ENCODE data around the gene CUL1.

CUL1 gene

GRCh38 chr7:148735967-148736366 lies 37.3 kb downstream of the CUL1 start:
- DNase-seq (ENCODE audit: insufficient read length, low spot score): no peak
- TF ChIP-seq POLR2A (IDR thresholded peaks at IDR 0.05; ENCODE audit: low read depth, low read length): no peak
- FAIRE-seq: no peak

- FAIRE-seq: no peak
- DNase-seq (ENCODE audit: insufficient read length, low spot score): no peak
- TF ChIP-seq POLR2A (IDR thresholded peaks at IDR 0.05; ENCODE audit: low read depth, low read length): no peak
Observed at GRCh38 chr7:148738737-148739535, 40.2 kb downstream of the CUL1 start.

- no peak for DNase-seq (ENCODE audit: insufficient read length, low spot score)
Observed at GRCh38 chr7:148746135-148746534, 47.4 kb downstream of the CUL1 start.

GRCh38 chr7:148747274-148747673 lies 48.6 kb downstream of the CUL1 start:
- DNase-seq (ENCODE audit: insufficient read length, low spot score): no peak

More at GRCh38 chr7:148746135-148746534, 47.4 kb downstream of the CUL1 start:
- FAIRE-seq: no peak
- no peak for TF ChIP-seq POLR2A (IDR thresholded peaks at IDR 0.05; ENCODE audit: low read depth, low read length)

GRCh38 chr7:148750442-148751355 lies 52.0 kb downstream of the CUL1 start:
- FAIRE-seq (no peak), DNase-seq (ENCODE audit: insufficient read length, low spot score) (no peak)
- no peak for TF ChIP-seq POLR2A (IDR thresholded peaks at IDR 0.05; ENCODE audit: low read depth, low read length)

More at GRCh38 chr7:148747274-148747673, 48.6 kb downstream of the CUL1 start:
- TF ChIP-seq POLR2A (IDR thresholded peaks at IDR 0.05; ENCODE audit: low read depth, low read length): no peak
- no peak for FAIRE-seq

GRCh38 chr7:148753224-148753623 lies 54.5 kb downstream of the CUL1 start:
- TF ChIP-seq POLR2A (IDR thresholded peaks at IDR 0.05; ENCODE audit: low read depth, low read length): no peak
- DNase-seq (ENCODE audit: insufficient read length, low spot score) (no peak), FAIRE-seq (no peak)

- no peak for TF ChIP-seq POLR2A (IDR thresholded peaks at IDR 0.05; ENCODE audit: low read depth, low read length)
- DNase-seq (ENCODE audit: insufficient read length, low spot score): no peak
- no peak for FAIRE-seq
Observed at GRCh38 chr7:148754912-148755311, 56.2 kb downstream of the CUL1 start.

- no peak for FAIRE-seq
Observed at GRCh38 chr7:148761499-148762278, 63.0 kb downstream of the CUL1 start.

GRCh38 chr7:148763622-148764021 lies 64.9 kb downstream of the CUL1 start:
- DNase-seq (ENCODE audit: insufficient read length, low spot score) (no peak), FAIRE-seq (no peak)
- no peak for TF ChIP-seq POLR2A (IDR thresholded peaks at IDR 0.05; ENCODE audit: low read depth, low read length)

More at GRCh38 chr7:148761499-148762278, 63.0 kb downstream of the CUL1 start:
- TF ChIP-seq POLR2A (IDR thresholded peaks at IDR 0.05; ENCODE audit: low read depth, low read length): no peak
- DNase-seq (ENCODE audit: insufficient read length, low spot score): no peak

GRCh38 chr7:148770004-148770403 lies 71.3 kb downstream of the CUL1 start:
- FAIRE-seq (no peak), DNase-seq (ENCODE audit: insufficient read length, low spot score) (no peak)
- TF ChIP-seq POLR2A (IDR thresholded peaks at IDR 0.05; ENCODE audit: low read depth, low read length): no peak

GRCh38 chr7:148772297-148773089 lies 73.8 kb downstream of the CUL1 start:
- TF ChIP-seq POLR2A (IDR thresholded peaks at IDR 0.05; ENCODE audit: low read depth, low read length): no peak
- peak; percentile 98 for FAIRE-seq
- peak; percentile 73 for DNase-seq (ENCODE audit: insufficient read length, low spot score)

GRCh38 chr7:148773334-148773733 lies 74.6 kb downstream of the CUL1 start:
- FAIRE-seq (no peak), DNase-seq (ENCODE audit: insufficient read length, low spot score) (no peak)
- TF ChIP-seq POLR2A (IDR thresholded peaks at IDR 0.05; ENCODE audit: low read depth, low read length): no peak

- no peak for TF ChIP-seq POLR2A (IDR thresholded peaks at IDR 0.05; ENCODE audit: low read depth, low read length)
- DNase-seq (ENCODE audit: insufficient read length, low spot score): no peak
- no peak for FAIRE-seq
Observed at GRCh38 chr7:148774471-148774870, 75.8 kb downstream of the CUL1 start.

Data from H54 (cell line).